Measurements from ENCODE around the gene RAB17.

The RAB17 gene, protein sequence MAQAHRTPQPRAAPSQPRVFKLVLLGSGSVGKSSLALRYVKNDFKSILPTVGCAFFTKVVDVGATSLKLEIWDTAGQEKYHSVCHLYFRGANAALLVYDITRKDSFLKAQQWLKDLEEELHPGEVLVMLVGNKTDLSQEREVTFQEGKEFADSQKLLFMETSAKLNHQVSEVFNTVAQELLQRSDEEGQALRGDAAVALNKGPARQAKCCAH
- 0.23 to 3.5 (median 1.4) reads per million in 18 experiments for total RNA-seq

- DNase-seq: no peak
Measured at GRCh38 chr2:237590272-237591140, at the start of gene RAB17. RAB17 (minus strand) TSS chr2:237590734; CDS start chr2:237586154, 4,580 bp downstream.

DNA sequence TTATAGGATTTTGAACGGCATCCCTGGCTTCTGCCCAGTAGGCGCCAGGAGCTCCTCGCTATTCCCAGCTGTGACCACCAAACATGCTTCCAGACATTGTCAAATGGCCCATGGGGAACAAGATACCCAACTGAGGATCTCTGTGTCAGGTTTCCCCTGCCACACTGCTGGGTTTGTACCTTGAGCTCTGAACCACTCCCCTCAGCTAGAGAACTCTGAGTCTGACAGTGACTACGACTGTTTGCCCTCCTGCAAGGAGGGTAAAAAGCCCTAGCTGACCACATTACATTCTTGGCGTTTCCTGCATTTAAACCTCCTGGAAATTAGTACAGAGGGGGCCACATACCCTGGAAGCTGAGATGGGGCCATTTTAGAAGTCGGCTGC, 49.3 kb upstream of the RAB17 start:
- DNase-seq: no peak

DNA sequence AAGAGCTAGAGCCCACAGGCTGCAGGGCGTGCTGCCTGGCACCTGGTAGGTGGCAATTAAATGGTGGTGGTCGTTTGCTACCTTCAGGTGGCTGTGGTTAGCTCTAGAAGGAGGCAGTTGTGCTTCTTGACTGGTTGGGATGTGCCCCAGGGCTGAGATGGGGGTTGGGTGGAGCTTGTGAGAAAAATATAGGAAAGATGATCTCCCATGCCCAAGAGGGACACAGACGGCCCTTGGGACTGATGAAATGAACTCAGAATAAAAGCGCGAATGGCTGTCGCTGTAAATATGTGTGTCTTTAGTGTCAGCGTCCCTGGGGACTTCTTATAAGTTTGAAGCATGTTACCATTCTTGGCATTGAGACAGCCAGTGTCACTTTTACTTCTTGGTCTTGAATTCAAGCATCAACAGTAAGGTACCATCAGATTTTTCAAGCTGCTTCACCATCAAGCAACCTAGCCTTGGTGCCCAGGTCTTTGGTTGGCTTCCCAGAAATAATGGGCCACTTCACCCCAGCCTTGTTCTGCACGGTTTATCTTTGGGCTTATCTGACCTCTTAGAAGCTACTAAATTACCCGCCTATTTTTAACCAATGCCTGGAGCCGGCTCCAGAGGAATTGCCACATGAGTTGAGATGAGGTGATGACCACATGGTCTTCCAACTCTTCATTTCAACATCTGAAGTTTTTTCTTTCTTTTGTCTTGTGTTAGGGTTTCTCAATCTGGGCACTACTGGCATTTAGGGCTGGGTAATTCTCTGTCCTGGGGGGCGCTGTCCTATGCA, 48.7 kb upstream of the RAB17 start:
- DNase-seq: no peak

- DNase-seq: no peak
Measured at GRCh38 chr2:237638176-237638575, 47.6 kb upstream of the RAB17 start.

GRCh38 chr2:237637429-237638135, 47.0 kb upstream of the RAB17 start:
- no peak for DNase-seq

DNA sequence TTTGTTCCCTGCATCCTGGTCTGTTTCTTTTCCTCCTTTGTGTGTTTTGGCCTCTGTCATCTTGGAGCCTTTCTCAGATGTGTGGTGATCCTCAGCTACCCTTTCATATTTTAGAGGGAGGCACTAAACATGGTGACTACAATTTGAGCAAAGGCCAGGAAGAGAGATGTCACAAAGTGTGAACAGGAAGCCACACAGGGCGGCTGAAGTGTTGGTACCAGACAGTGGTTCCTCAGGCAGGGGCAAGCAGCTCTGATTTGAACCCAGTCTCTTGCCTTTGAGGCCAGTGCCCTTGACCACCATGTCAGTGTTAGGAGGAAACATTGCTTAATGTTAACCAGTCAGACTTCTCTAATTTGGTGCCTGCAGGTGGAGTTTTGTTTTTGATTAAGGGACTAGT, 46.0 kb upstream of the RAB17 start:
- DNase-seq: no peak

- DNase-seq: no peak
Measured at GRCh38 chr2:237633061-237633561, 42.6 kb upstream of the RAB17 start.

DNA sequence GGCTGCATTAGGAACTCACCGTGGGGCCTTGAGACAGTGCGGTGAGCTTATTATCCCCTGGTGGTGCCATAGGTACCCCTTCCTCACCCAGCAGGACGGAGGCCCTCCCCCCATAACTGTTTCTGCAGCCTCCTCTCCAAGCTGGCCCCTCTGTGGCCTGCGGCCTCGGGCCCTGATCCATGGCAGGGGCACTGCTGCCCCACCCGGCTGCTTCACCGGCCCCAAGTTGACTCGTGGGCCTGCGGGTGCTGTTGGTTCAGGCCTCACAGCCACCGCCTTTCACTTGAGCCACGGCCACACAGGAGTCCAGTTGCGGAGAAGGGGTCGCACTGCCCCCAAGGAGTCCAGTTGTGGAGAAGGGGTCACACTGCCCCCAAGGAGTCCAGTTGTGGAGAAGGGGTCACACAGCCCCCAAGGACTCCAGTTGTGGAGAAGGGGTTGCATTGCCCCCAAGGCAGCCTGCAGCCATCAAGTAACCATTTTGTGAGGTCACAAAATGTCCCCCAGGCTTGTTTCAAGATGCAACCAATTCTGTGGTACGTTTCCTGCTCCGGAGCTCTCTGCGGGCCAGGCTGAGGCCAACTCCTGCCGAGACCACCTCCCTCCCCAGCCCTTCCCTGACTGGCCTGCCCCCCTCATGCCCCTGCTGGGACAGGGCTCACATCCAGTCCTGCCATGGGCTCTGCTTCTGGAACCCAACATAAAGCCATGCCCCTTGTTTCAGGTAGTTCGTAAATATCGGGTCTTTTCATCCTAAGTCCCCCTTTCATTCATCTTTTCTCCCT, 41.5 kb upstream of the RAB17 start:
- no peak for DNase-seq

DNA sequence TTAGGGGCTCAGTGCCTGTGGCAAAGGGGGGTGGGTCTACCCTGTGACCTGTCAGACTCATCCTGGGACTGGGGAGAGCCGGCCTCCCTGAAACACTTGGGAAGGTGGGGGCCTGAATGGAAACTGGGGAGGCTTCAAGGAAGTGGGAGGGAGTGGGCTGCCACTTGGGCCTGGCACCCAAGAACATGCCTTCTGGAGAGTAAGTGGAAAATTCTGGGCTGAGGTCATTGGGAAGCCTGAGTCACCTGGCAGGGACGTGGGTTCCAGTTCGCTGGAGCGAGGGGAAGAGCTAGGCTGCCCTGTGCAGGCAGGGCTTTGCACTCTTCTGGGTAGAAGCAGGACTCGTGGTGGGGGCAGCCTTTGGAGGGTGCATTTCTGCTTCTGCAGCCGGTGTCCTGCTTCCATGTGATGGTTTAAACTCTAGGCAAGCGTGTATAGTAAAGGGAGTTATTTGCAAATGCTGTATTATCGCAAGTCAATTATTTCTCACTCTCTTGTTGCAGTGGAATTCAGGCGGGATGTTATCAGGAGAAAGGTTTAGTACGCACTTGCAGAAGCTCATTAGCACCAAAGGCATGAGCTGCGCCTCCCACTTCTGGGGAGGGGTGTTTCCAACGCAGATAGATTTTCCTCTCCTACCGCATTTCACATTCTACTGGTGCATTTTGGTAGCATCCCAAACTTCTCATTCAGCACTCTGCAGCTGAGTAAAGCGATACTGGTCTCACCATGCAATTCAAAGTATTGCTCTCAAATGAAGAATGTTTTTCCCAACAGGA, 40.7 kb upstream of the RAB17 start:
- no peak for DNase-seq

DNA sequence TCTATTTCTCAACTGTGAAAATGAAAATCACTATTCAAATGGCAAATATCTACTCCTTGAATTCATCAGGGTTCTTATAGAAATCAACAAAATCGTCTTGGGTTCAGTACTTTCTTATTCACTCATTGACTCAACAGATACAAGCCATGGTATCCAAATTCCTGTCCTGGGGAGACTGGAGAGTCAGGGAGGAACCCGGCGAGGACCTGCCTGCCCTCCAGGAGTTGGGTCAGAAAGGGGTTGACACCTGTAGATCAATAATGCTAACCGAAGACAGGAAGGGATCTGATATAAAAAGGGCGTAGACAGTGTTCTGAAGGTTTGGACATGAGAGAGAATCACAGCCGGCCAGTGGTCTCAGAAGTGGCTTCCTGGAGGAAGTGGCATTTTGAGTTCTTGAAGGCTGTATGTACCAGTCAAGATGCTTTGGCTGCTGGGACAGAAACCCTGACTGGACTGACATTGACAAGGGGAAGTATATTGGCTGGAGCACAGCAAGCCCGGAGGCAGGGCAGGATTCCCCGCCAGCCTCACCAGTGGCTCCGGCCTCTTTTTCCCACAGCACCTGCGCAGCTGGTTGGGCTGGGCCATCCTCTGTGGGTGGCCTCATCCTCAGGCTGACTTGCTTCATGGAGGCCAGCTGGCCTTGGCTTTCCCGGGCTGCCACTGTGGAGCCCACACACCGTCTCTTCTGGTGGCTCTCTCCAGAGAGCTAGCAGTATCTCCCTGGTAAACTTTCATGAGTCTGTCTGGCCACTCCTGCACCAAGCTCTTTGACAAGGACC, 39.9 kb upstream of the RAB17 start:
- peak in 1 of 2 donors; percentile 20 for DNase-seq

DNA sequence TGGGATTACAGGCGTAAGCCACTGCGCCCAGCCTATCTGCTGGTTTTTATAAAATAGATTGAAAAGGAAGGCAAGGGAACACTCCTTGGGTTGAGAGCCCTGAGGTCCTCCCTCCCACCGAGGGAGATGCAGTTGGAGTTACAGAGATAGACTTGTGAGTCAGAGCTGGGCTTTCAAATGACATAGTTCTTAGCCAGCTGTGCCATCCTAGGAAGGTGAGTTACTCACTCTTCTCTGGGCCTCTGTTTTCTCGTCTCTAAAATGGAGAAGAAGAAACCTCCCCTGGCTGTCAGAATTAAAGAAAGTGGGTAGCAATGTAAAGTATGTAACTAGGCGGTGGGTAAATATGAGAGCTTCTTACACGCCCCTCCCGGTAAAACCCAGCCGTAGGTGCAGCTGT, 39.2 kb upstream of the RAB17 start:
- peak; percentile 49 to 71 for DNase-seq

DNA sequence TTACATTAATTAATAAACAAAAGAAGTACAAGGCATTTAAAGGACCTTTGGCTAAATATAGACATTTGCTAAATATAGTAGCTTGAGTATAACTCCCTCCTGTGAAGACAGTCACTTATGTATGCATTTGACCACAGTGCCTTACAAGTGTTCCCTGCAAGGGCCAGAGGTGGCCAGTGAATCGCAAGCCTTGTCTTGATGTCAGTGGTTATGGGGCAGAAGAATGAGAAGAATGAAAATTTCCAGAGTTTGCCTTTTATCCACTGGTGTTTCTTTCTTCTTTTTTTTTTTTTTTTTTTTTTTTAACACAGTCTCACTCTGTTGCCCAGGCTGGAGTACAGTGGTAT, 38.6 kb upstream of the RAB17 start:
- no peak for DNase-seq

GRCh38 chr2:237628247-237629187, 38.0 kb upstream of the RAB17 start:
- no peak for DNase-seq

- DNase-seq: peak; percentile 33 to 42
Measured at GRCh38 chr2:237627441-237628246, 37.1 kb upstream of the RAB17 start, which contains the start of gene LRRFIP1. LRRFIP1 (plus strand) TSS chr2:237627587; CDS start chr2:237627645, 58 bp downstream.

DNA sequence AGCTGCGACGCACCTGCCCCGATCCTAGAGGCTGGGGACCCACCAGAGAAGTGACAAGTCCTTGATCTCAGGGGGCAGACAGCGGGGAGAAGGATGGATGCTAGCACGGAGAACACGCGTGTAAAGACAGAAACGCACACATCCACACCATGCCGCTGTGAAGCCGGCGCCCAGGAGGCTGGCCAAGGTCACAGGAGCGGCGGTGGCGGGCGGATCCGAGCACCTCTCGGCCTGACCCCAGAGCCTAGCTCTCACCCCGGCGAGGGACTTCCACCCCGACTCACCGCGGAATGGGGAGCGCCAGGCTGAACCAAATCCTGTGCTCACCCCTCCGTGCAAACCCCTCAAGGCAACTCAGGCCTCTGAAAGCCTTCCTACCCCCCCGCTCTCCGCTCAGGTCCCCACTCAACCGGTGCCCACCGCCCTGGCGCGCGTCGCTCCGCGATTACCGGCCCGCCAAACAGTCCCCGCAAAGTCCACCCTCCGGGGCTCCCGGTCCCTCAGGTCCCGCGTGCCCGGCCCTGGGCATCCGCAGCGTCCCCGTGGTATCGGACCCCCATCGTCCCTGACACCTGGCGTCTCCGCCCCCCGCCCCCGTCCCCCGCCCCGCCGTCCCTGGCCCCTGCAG, 36.4 kb upstream of the RAB17 start:
- no peak for DNase-seq

DNA sequence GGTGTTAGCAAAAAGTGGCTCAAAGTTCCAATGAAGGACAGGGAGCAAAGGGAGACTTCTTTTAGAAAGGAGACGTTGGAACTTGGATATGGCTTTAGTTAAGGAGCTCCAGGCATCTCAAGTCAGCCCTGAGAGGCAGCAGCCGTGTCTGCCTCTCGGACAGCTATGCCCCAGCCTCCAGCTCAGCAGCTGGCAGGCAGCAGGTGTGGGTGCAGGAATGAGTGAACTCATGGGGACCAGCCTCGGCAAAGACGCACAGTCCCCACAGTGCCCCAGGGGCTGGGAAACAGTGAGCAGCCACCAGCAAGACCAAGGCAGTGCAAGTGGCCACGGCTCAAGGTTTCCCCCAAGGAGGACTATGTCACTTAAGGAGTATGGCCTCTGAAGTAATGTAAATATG, 35.2 kb upstream of the RAB17 start:
- no peak for DNase-seq

DNA sequence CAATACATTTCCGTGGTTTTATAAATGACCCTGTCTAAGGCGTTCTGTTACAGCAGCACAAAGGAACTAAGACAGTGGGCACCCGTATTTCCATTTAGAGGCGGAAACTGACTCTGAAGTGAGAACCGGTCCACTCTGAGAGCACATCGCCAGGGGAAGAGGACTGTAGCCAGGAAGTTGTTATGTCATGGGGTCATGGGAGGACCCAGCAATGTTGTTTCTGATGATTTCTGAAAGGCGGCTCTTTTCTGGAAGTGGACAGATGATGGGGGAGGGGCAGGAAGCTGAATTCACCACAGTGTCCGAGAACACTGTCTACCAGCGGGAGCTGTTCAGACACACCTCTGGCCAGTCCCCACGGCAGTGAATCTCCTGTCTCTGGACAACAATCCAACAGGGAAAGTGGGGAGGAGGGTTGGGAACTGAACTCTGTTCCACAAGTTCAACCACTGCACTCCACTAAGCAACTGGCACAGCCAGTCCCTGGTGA, 34.7 kb upstream of the RAB17 start:
- peak; percentile 77 to 88 for DNase-seq
